BJ (cell line): ENCODE data around the gene TRPT1. TPM values are rescaled to one million over a fixed set of nuclear protein-coding genes. Genes with fewer than 3 reads are reported as not detected.

Experiments used
- CTCF ChIA-PET: fragments of 350-600 bp; formaldehyde crosslinking; extraction: SDS; loops from one replicate; lab custom pipeline; 2021; ENCODE audit warnings: antibody characterized with exemption, inconsistent platforms; lab: Yijun Ruan, JAX
- POLR2A ChIA-PET: fragments of 300-600 bp; sonication (Branson Sonifier 250); formaldehyde crosslinking; extraction: SDS; loops from one replicate; lab custom pipeline; 2021; ENCODE audit warnings: antibody characterized with exemption; lab: Charles Lee
- DNase-seq: peaks from one replicate; pipeline ENCODE4 v3.0.0-alpha.2; 2011; ENCODE audit warnings: low read depth
- H3K27me3 ChIP-seq: 2 replicates; pipeline ENCODE4 v1.6.0; 2011; ENCODE audit warnings: low read length; ENCODE audit not compliant: control insufficient read depth, insufficient read depth
- H3K36me3 ChIP-seq: 2 replicates; pipeline ENCODE4 v1.5.1; 2011; ENCODE audit warnings: low read length; ENCODE audit not compliant: control insufficient read depth, insufficient read depth
- H3K4me3 ChIP-seq: 2 replicates; pipeline ENCODE4 v1.5.1; 2011; ENCODE audit warnings: low read depth, mild to moderate bottlenecking, control low read depth, low read length
- CTCF ChIP-seq: IDR thresholded peaks from 2 replicates; pipeline ENCODE4 v1.5.1; 2011; ENCODE audit warnings: low read depth, mild to moderate bottlenecking, control low read depth, inconsistent platforms, low read length, moderate library complexity; ENCODE audit not compliant: insufficient read depth
- polyA plus RNA-seq: library from polyadenylated mRNA; depleted of rRNA; stranded (reverse); fragments of >200 nt; gene quantifications from 2 replicates; pipeline ENCODE4 v1.2.3, GENCODE V29; 2011

TRPT1 gene
- polyA plus RNA-seq, 1 experiment = 53.1 TPM

- no peak for DNase-seq
- POLR2A ChIA-PET = no interaction called here
- CTCF ChIA-PET = interaction anchor here (4.8 kb wide), 1 partner anchor 17 kb away, joined by 26 read pairs; the partner anchor contains the start of gene FERMT3
These were observed 3.4 kb downstream of the TRPT1 start for GRCh38 chr11:64222651-64223000.

GRCh38 chr11:64220798-64221197, 5.2 kb downstream of the TRPT1 start:
- POLR2A ChIA-PET = no interaction called here
- CTCF ChIA-PET = interaction anchor here (4.8 kb wide), 1 partner anchor 15 kb away, joined by 26 read pairs; the partner anchor contains the start of gene FERMT3
- no peaks in the 10 kb centered on the region for H3K27me3 ChIP-seq
- no peak overlapping the region for H3K4me3 ChIP-seq
- TF ChIP-seq CTCF = no peak
- H3K36me3 ChIP-seq = peaks cover 17% of the 10 kb centered on the region
- no peak for DNase-seq

More at GRCh38 chr11:64222651-64223000, 3.4 kb downstream of the TRPT1 start:
- no peak overlapping the region for H3K4me3 ChIP-seq
- peaks cover 17% of the 10 kb centered on the region for H3K36me3 ChIP-seq
- no peak for TF ChIP-seq CTCF
- no peaks in the 10 kb centered on the region for H3K27me3 ChIP-seq

- Histone ChIP-seq H3K27me3 (no peaks in the 10 kb centered on the region), H3K36me3 (peaks cover 17% of the 10 kb centered on the region), H3K4me3 (no peak overlapping the region)
- CTCF ChIA-PET = interaction anchor here (4.8 kb wide), 1 partner anchor 14 kb away, joined by 26 read pairs; the partner anchor contains the start of gene FERMT3
- no peak for DNase-seq
- no peak for TF ChIP-seq CTCF
- POLR2A ChIA-PET = no interaction called here
These were observed 5.7 kb downstream of the TRPT1 start for GRCh38 chr11:64220271-64220670.

GRCh38 chr11:64219755-64220154, 6.2 kb downstream of the TRPT1 start:
- H3K36me3 ChIP-seq = peaks cover 17% of the 10 kb centered on the region
- DNase-seq = no peak
- no peaks in the 10 kb centered on the region for H3K27me3 ChIP-seq
- no peak for TF ChIP-seq CTCF
- ChIA-PET POLR2A (no interaction called here), CTCF (no interaction called here)
- no peak overlapping the region for H3K4me3 ChIP-seq

- no peak for TF ChIP-seq CTCF
- POLR2A ChIA-PET = no interaction called here
- DNase-seq = no peak
- Histone ChIP-seq H3K4me3 (no peak overlapping the region), H3K36me3 (peaks cover 15% of the 10 kb centered on the region), H3K27me3 (no peaks in the 10 kb centered on the region)
- CTCF ChIA-PET = no interaction called here
These were observed 6.7 kb downstream of the TRPT1 start for GRCh38 chr11:64219354-64219684.
